HG03432 (cell line): ENCODE measurements around the gene VTCN1.
"Not testable (repeated sequence)": the region's sequence is repeated elsewhere in the genome, so short reads cannot be mapped to it uniquely, and the experiment has no call there.

Source experiments
- ATAC-seq: cut with Tn5 transposase; IDR thresholded peaks from one replicate; pipeline ENCODE4 v1.9.1; 2021; ENCODE audit warnings: mild to moderate bottlenecking, moderate library complexity; ENCODE audit not compliant: unreplicated experiment

VTCN1 gene

DNA sequence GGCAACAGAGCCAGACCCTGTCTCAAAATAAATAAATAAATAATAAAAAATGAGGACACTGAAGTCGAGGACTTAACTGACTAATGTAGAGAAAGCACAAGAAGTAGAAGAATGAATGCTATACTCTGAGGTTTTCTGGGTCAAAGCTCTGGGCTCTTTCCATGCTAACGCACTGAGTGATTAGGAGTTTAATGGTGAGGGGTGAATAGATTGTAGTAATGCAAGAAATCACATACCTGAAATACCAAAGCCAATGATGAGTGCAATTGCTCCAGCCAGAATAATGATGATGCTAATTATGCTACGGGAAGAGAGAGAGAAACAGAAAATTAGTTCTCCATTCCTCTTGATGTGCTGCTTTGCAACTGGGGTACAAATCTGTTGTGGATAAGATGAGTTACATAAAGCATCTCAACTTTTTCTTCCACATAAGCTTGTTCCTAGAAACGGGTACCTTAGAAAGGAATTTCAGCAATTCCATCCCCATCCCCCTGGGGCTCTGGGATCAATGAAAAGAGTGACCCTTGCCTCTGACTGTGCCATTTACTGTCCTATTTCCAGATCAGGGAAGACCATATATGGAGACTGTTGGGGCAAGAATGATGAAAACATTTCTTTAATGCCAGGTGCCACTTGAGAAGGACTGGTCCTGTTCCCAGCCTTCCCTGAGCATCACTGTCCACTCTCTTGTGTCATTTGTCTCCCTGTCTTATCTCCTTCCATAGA is 40.7 kb downstream of the VTCN1 start:
- no peak for ATAC-seq

DNA sequence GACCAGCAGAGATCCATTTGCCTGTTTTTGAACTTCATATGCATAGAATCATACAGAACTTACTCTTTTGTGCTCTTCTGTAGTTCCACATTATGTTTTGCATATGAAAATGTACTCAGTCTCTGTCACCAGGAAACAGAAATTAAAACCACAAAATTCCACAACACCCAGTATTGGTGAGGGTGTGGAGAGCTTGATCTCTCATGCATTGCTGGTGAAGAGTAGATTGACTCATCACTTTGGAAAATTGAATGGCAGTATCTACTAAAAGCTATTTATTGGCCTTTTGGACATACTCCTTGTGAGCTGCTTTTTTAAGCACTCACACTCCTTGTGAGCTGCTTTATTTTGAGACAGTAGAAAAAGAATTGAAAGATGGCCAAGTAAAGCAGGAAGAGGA is 43.3 kb downstream of the VTCN1 start:
- no peak for ATAC-seq

DNA sequence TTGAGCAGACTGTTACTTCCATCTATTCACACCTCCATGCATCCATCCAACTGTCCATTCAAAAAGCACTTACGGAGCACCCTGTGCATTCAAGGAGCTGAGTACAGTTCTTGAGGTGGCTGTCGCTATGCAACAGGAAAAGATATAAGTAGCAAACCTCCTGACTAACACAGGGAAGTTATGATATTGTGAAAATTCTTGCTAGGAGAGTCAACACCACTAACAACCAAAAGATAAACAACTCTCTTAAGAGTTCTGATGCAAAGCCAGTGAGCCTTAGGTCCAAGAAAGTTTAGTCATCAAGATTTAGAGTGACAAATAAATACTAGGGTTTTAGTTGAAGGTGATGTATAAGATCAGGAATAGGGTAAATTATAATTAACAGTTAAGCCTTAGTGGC is 44.7 kb downstream of the VTCN1 start:
- ATAC-seq: no peak

DNA sequence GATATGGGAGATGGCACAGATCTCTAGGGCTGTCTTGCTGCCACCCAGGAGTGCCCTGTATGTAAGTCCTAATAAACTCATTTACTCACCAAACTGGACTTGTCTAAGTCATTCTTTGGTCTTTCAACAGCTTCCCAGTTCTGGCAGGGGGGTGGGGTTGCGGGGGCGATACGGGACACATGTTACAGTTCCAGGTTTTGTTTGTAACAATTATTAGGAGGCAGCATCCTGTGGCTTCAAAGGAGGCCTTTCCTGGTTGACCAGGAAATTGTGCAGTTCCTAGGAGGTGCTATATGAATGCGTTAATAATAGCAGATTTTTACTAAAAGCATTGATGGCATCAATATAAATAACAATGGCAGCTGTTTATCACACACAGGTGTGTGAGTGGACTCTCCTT is 46.5 kb downstream of the VTCN1 start:
- ATAC-seq: no peak

DNA sequence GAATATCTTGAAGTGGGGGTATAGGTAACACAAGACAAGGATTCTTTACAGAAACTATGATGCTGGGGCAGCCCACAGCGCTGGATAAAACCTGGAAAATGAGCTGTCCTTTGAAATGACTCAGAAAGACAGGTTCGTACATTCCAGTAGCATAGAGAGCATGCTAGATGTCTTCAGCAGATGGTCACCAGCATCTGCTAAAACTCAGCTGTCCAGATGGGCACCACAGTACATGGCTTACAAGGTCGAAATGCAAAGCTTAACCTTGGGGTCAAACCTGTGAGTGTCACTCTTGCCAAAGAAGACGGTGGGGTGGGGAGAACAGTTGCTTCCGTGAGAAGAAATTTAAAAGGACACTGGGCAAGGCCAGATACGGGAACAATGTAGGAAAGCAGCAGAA is 47.9 kb downstream of the VTCN1 start:
- no peak for ATAC-seq

- no peak for ATAC-seq
Observed at GRCh38 chr1:117161887-117162286, 48.8 kb downstream of the VTCN1 start.

DNA sequence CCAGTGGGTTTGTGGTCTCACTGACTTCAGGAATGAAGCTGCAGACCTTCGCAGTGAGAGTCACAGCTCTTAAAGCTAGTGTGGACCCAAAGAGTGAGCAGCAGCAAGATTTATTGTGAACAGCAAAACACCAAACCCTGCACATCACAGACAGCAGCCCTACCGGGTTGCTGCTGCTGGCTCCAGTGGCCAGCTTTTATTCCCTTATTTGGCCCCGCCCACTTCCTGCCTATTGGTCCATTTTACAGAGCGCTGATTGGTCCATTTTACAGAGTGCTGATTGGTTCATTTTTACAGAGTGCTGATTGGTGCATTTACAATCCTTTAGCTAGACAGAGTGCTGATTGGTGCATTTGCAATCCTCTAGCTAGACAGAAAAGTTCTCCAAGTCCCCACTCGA is 59.4 kb downstream of the VTCN1 start:
- not testable (repeated sequence) for ATAC-seq

DNA sequence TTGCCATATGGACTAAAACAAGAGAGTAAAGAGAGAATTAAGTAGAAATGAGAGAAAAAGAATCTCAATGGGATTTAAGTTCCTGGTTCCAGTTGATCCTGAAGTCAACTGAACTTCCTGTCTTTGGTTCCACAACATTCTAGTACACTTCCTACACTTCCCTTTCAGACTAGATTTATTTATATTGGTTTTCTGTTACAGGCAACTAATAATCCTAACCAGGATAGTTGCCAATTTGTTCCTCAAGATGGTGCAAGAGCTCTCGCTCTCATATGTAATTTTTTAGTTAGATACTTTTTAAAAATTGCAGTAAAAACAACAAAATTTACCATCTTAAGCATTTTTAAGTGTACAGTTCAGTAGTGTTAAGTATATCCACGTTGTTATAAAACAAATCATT is 60.4 kb downstream of the VTCN1 start:
- no peak for ATAC-seq

- no peak for ATAC-seq
Observed at GRCh38 chr1:117147856-117148588, 62.7 kb downstream of the VTCN1 start.

DNA sequence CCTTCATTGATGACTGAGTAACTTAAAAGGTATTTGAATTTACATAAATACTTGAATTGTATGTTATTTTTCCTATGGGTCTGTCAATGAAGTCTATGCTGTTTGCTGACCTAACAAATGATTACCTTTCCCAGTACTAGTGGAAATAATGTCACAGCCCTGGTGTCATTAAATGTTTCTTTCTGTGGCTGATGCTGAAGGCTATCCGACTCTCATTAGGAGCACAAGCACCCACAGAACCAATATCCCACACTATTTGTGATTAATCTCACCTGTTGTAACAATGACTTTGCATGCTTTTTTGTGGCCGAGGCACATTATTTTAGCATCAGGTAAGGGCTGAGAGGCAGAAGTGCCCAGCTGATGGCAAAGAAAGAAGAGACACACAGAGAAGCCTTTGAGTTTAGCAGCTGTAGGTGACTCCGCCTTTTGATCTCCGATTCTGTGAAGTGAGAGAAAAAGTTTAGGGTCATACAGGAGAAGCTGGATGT is 63.3 kb downstream of the VTCN1 start:
- no peak for ATAC-seq

DNA sequence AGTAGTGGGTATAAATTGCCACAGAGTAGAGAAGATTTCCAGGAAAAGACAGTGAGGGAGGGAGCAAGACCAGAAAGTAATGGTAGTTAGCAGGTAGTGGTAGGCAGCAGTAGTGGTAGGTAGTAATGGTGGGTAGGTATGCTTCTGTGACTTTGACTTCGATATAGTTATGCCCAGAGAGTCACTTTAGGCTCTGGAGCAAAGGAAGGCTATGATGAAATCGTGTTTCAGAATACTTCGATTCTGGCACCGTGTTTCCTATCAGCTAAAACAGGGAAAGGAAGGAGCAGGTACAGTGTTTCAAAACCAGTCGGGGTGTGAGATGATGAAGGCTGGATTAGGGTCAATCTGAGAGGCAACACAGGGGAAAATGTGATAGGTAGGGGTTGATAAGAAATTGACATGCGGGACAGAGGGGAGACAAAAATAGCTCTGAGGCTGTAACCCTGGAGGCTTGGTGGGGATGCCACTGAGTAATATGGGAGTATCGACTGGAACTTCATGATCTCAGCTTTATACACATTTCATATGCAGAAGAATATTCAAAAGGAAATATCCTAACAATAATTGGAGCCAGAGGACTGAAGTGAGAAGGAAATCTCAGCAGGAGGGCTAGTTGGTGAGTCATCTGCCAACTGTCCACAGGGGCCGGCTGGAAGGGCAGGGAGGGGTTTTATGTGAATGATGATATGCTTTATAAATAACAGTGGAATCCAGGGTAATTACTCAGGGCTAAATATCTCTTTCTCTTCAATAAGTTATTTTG is 64.0 kb downstream of the VTCN1 start:
- ATAC-seq: no peak

GRCh38 chr1:117146072-117146471 is 64.7 kb downstream of the VTCN1 start:
- ATAC-seq: no peak

DNA sequence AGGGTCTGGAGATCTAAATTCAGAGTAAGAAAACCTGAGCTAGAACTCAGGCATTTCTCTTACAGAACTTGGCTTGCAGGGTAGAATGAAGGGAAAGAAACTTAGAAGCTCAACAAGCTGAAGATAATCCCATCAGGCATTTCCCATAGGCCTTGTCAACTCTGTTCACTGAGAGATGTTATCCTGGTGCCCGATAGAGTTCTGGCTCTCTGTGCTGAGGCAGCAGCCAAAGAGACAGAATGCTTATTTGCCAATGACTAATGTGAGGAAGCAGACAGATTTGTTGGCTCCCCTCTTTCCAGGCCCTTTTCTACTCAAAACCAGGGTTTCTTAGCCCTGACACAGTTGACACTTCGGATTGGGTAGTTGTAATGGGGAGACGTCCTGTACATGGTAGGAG is 66.9 kb downstream of the VTCN1 start:
- ATAC-seq: no peak

DNA sequence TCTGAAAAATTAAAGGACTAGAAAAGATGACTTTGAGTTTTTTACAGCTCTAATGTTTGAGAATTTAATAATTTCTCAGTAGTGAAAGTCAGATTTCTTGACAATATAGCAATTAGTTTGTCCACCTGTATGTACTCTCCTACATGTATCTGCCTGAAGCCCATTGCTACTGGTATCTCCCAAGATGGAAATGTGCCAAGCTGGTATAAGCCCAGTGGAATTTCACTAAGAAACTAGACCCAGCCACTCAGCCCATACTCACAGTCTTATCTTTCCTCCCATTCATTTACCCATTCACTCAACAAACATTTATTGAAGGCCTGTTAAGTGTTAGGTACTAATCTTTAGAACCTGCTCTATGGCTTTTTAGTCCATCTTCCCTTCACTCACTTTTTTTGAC is 67.6 kb downstream of the VTCN1 start:
- no peak for ATAC-seq

DNA sequence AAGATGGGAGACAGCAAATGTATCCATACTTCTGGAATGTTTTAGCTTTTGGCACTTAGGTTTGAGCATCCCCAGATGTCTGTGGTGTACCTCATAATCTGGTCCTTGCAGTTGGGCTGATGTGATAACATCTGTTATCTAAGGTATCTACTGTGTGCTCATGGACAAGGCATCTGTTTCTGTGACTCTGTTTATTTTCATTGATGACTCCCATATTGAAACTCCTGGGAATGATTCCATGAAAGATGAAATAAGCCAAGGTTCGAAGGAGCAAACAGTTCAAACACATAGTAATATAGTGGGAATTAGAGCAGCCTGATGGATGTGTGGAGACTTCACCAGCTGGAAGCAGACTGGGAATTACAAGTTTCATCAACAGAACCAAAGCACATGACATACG is 68.5 kb downstream of the VTCN1 start:
- ATAC-seq: no peak

GRCh38 chr1:117138561-117138960 is 72.2 kb downstream of the VTCN1 start:
- ATAC-seq: no peak

DNA sequence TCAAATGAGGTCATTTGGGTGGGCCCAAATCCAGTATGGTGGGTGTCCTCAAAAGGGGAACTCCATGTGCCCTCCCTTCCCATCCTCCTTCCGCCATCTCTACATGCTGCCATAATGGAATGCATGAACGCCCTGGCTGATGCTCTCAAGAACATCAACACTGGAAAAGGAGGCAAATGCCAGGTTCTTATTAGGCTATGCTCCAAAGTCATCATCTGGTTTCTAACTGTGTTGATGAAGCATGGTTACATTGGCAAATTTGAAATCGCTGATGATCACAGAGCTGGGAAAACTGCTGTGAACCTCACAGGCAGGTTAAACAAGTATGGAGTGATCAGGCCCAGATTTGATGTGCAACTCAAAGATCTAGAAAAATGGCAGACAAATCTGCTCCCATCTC is 72.6 kb downstream of the VTCN1 start:
- no peak for ATAC-seq

GRCh38 chr1:117137281-117137855 is 73.4 kb downstream of the VTCN1 start:
- ATAC-seq: no peak

- no peak for ATAC-seq
Observed at GRCh38 chr1:117136749-117137148, 74.0 kb downstream of the VTCN1 start.

GRCh38 chr1:117135329-117135728 is 75.4 kb downstream of the VTCN1 start:
- no peak for ATAC-seq

- ATAC-seq: no peak
Observed at GRCh38 chr1:117130526-117130925, 80.2 kb downstream of the VTCN1 start.
